H1 (cell line): ENCODE data around the gene HMCN2. TPM values are rescaled to one million over a fixed set of nuclear protein-coding genes. Genes with fewer than 3 reads are reported as not detected.

Experiments used
- CTCF ChIA-PET: fragments of 300-600 bp; sonication (Branson Sonifier 250); formaldehyde crosslinking; loops from one replicate; lab custom pipeline; 2021; ENCODE audit not compliant: partially characterized antibody; lab: Charles Lee
- POLR2A ChIA-PET: fragments of 300-600 bp; sonication (Branson Sonifier 250); formaldehyde crosslinking; loops from one replicate; lab custom pipeline; 2021; ENCODE audit warnings: inconsistent platforms; ENCODE audit not compliant: partially characterized antibody; lab: Charles Lee
- DNase-seq, 2 experiments: peaks; one replicate each; pipeline versions ENCODE4 v3.0.0 to v3.0.0-alpha.2; 2010 to 2022; ENCODE audit warnings: low spot score in 2 of 2, low read depth in 1 of 2, mixed read lengths in 1 of 2
- FAIRE-seq: peaks from 2 replicates; lab custom pipeline; 2011; peaks lifted over from hg19 to GRCh38; lab: Jason Lieb, UNC
- H2AFZ ChIP-seq: 2 replicates; pipeline ENCODE4 v1.8.1; 2012; ENCODE audit warnings: low read length, inconsistent platforms
- H2AK5ac ChIP-seq: 2 replicates; pipeline ENCODE4 v1.6.1; 2013; ENCODE audit warnings: low read depth, low read length
- H2BK120ac ChIP-seq: replicated peaks from 2 replicates; pipeline ENCODE3; 2013; ENCODE audit warnings: low read depth, low read length, inconsistent platforms
- H2BK12ac ChIP-seq: 2 replicates; pipeline ENCODE4 v1.6.1; 2013; ENCODE audit warnings: low read depth, low read length
- H2BK15ac ChIP-seq: 2 replicates; pipeline ENCODE4 v1.6.1; 2013; ENCODE audit warnings: low read length
- H2BK20ac ChIP-seq: 2 replicates; pipeline ENCODE4 v1.6.1; 2013; ENCODE audit warnings: low read length
- H2BK5ac ChIP-seq: 2 replicates; pipeline ENCODE4 v1.6.1; 2013; ENCODE audit warnings: low read depth, low read length
- H3K14ac ChIP-seq: 2 replicates; pipeline ENCODE4 v1.6.1; 2013; ENCODE audit warnings: inconsistent platforms; ENCODE audit not compliant: insufficient read length
- H3K18ac ChIP-seq: 2 replicates; pipeline ENCODE4 v1.6.1; 2013; ENCODE audit warnings: low read length; ENCODE audit errors: extremely low read depth
- H3K23ac ChIP-seq: 2 replicates; pipeline ENCODE4 v1.6.1; 2013; ENCODE audit warnings: inconsistent platforms; ENCODE audit not compliant: insufficient read length
- H3K23me2 ChIP-seq: 2 replicates; pipeline ENCODE4 v1.6.1; 2013; ENCODE audit warnings: low read depth, low read length
- H3K27ac ChIP-seq: 2 replicates; pipeline ENCODE4 v1.6.1; 2011; ENCODE audit warnings: low read depth, low read length, inconsistent platforms
- H3K27me3 ChIP-seq, 4 experiments: replicated peaks in 1 of 4; 1 replicate in 1 of 4; 2 replicates in 3 of 4; pipeline versions ENCODE4 v1.6.1 to v1.8.1; 2011 to 2013; ENCODE audit warnings: low read length in 3 of 4, mild to moderate bottlenecking in 3 of 4, inconsistent platforms in 2 of 4, mixed read lengths in 2 of 4, moderate library complexity in 1 of 4; ENCODE audit not compliant: control insufficient read depth in 3 of 4, insufficient read depth in 3 of 4; ENCODE audit errors: extremely low read depth in 1 of 4
- H3K36me3 ChIP-seq, 4 experiments: 2 replicates each; pipeline versions ENCODE4 v1.6.1 to v1.8.1; 2011 to 2013; ENCODE audit warnings: mild to moderate bottlenecking in 4 of 4, low read length in 3 of 4, moderate library complexity in 2 of 4, control low read depth in 1 of 4, inconsistent platforms in 1 of 4; ENCODE audit not compliant: insufficient read depth in 4 of 4, control insufficient read depth in 2 of 4
- H3K4ac ChIP-seq: replicated peaks from 2 replicates; pipeline ENCODE3; 2013; ENCODE audit warnings: low read length, low read depth, mixed read lengths, inconsistent platforms; ENCODE audit not compliant: insufficient read length
- H3K4me1 ChIP-seq, 4 experiments: replicated peaks in 1 of 4; 1 replicate in 1 of 4; 2 replicates in 3 of 4; pipeline versions ENCODE4 v1.6.1 to v1.8.1; 2011 to 2013; ENCODE audit warnings: low read length in 3 of 4, inconsistent platforms in 2 of 4, mixed read lengths in 1 of 4; ENCODE audit not compliant: insufficient read depth in 4 of 4, control insufficient read depth in 3 of 4
- H3K4me2 ChIP-seq, 2 experiments: 2 replicates each; pipeline versions ENCODE4 v1.6.1 to v1.8.1; 2011 to 2013; ENCODE audit warnings: low read depth in 2 of 2, low read length in 2 of 2, control low read depth in 1 of 2, inconsistent platforms in 1 of 2, mild to moderate bottlenecking in 1 of 2; ENCODE audit not compliant: insufficient read depth in 1 of 2
- H3K4me3 ChIP-seq, 4 experiments: fragments of 200-600, 300-600 bp in 1 of 4; sonication (generic), shearing (Covaris generic), sonication (Bioruptor Twin) in 1 of 4; 2 replicates each; pipeline versions ENCODE4 v1.5.1 to v1.8.1; 2011 to 2016; ENCODE audit warnings: low read length in 4 of 4, low read depth in 3 of 4, control low read depth in 2 of 4, inconsistent platforms in 2 of 4, mild to moderate bottlenecking in 2 of 4, mixed read lengths in 1 of 4, moderate library complexity in 1 of 4; ENCODE audit not compliant: insufficient read depth in 2 of 4; ENCODE audit errors: extremely low read depth in 1 of 4
- H3K56ac ChIP-seq: replicated peaks from 2 replicates; pipeline ENCODE3; 2013; ENCODE audit warnings: low read depth, mild to moderate bottlenecking, mixed read lengths, low read length, inconsistent platforms; ENCODE audit not compliant: insufficient read length
- H3K79me1 ChIP-seq: 2 replicates; pipeline ENCODE4 v1.6.1; 2013; ENCODE audit warnings: low read depth, low read length, control low read depth
- H3K79me2 ChIP-seq, 2 experiments: 2 replicates each; pipeline versions ENCODE4 v1.6.1 to v1.8.1; 2012 to 2013; ENCODE audit warnings: low read length in 2 of 2, mild to moderate bottlenecking in 2 of 2, inconsistent platforms in 1 of 2; ENCODE audit not compliant: insufficient read depth in 2 of 2, control insufficient read depth in 1 of 2
- H3K9ac ChIP-seq, 4 experiments: replicated peaks in 1 of 4; 1 replicate in 1 of 4; 2 replicates in 3 of 4; pipeline versions ENCODE4 v1.6.1 to v1.8.1; 2011 to 2013; ENCODE audit warnings: low read depth in 3 of 4, low read length in 3 of 4, control low read depth in 2 of 4, mild to moderate bottlenecking in 2 of 4, moderate library complexity in 2 of 4, inconsistent platforms in 1 of 4; ENCODE audit errors: extremely low read depth in 1 of 4
- H3K9me3 ChIP-seq, 2 experiments: 2 replicates each; pipeline versions ENCODE4 v1.6.1 to v1.8.1; 2012 to 2013; ENCODE audit warnings: mild to moderate bottlenecking in 2 of 2, moderate library complexity in 2 of 2, control low read depth in 1 of 2, inconsistent platforms in 1 of 2, low read depth in 1 of 2, low read length in 1 of 2, mixed read lengths in 1 of 2; ENCODE audit not compliant: insufficient read depth in 2 of 2
- H4K20me1 ChIP-seq, 2 experiments: replicated peaks in 1 of 2; 2 replicates each; pipeline versions ENCODE3 to v1.8.1; 2011 to 2013; ENCODE audit warnings: inconsistent platforms in 2 of 2, low read length in 2 of 2, mild to moderate bottlenecking in 1 of 2; ENCODE audit not compliant: insufficient read depth in 2 of 2, control insufficient read depth in 1 of 2
- H4K5ac ChIP-seq: 2 replicates; pipeline ENCODE4 v1.6.1; 2013; ENCODE audit warnings: low read length, low read depth, mixed read lengths, inconsistent platforms; ENCODE audit not compliant: insufficient read length
- H4K8ac ChIP-seq: 2 replicates; pipeline ENCODE4 v1.8.0; 2013; ENCODE audit warnings: mild to moderate bottlenecking, moderate library complexity, low read length, inconsistent platforms; ENCODE audit not compliant: insufficient read depth; ENCODE audit errors: extremely low read depth
- H4K91ac ChIP-seq: replicated peaks from 2 replicates; pipeline ENCODE3; 2013; ENCODE audit warnings: low read length, mixed read lengths, inconsistent platforms; ENCODE audit not compliant: insufficient read length
- BCL11A ChIP-seq, 2 experiments: IDR thresholded peaks; one replicate each; pipeline ENCODE4 v1.6.1; 2011; ENCODE audit warnings: low read depth in 2 of 2, low read length in 2 of 2, mild to moderate bottlenecking in 2 of 2
- EGR1 ChIP-seq: IDR thresholded peaks from 2 replicates; pipeline ENCODE4 v1.6.1; 2011; ENCODE audit warnings: low read depth, low read length, borderline replicate concordance
- FOSL1 ChIP-seq: IDR thresholded peaks from 2 replicates; pipeline ENCODE4 v1.6.1; 2011; ENCODE audit warnings: mild to moderate bottlenecking, low read depth, low read length, moderate library complexity; ENCODE audit not compliant: insufficient read depth
- GTF2F1 ChIP-seq: IDR thresholded peaks from 2 replicates; pipeline ENCODE4 v1.6.1; 2012; ENCODE audit warnings: low read depth, low read length, improper control_type of control experiment, borderline replicate concordance
- NANOG ChIP-seq: IDR thresholded peaks from 2 replicates; pipeline ENCODE4 v1.6.1; 2011; ENCODE audit warnings: low read length, low read depth, mild to moderate bottlenecking, inconsistent platforms; ENCODE audit not compliant: insufficient read depth, poor library complexity, severe bottlenecking
- POLR2AphosphoS5 ChIP-seq: IDR thresholded peaks from 2 replicates; pipeline ENCODE4 v1.6.1; 2011; ENCODE audit warnings: low read depth, low read length
- RAD21 ChIP-seq, 2 experiments: IDR thresholded peaks in 1 of 2; conservative IDR thresholded peaks in 1 of 2; 2 replicates each; pipeline ENCODE4 v1.6.1; 2011; ENCODE audit warnings: low read depth in 2 of 2, low read length in 2 of 2, improper control_type of control experiment in 1 of 2, inconsistent platforms in 1 of 2, mild to moderate bottlenecking in 1 of 2, moderate library complexity in 1 of 2
- SIRT6 ChIP-seq: IDR thresholded peaks from one replicate; pipeline ENCODE4 v1.7.1; 2012; ENCODE audit warnings: low read length, inconsistent platforms
- SRF ChIP-seq: IDR thresholded peaks from 2 replicates; pipeline ENCODE4 v1.6.1; 2011; ENCODE audit warnings: mild to moderate bottlenecking, low read depth, low read length, moderate library complexity
- YY1 ChIP-seq: IDR thresholded peaks from 2 replicates; pipeline ENCODE4 v1.6.1; 2011; ENCODE audit warnings: low read depth, mild to moderate bottlenecking, low read length
- WGBS, 2 experiments: shearing (Covaris generic) in 1 of 2; methylation state at CpG; one replicate each; pipeline versions ENCODE4 v1.1.6 to v1.1.7; 2013 to 2015; ENCODE audit warnings: low lambda C conversion rate in 2 of 2, mixed read lengths in 2 of 2, inconsistent platforms in 1 of 2, low coverage in 1 of 2, missing lambda C conversion rate in 1 of 2; ENCODE audit not compliant: insufficient replicate concordance in 2 of 2, insufficient coverage in 1 of 2, insufficient read length in 1 of 2; ENCODE audit errors: extremely low coverage in 1 of 2, missing lambda C conversion rate in 1 of 2; 5-methylcytosine and 5-hydroxymethylcytosine counted together
- polyA plus RNA-seq, 7 experiments: library from polyadenylated mRNA; depleted of rRNA in 3 of 7; stranded (reverse) in 5 of 7; unstranded in 2 of 7; fragments of >200 nt in 5 of 7; fragments of 200-250 nt in 2 of 7; gene quantifications; 1 replicate in 5 of 7; 2 replicates in 1 of 7; 4 replicates in 1 of 7; pipeline versions ENCODE4 v1.2.1 to v1.2.3, GENCODE V29; 2011 to 2013; ENCODE audit warnings: missing spikeins in 2 of 7, mixed read lengths in 2 of 7
- total RNA-seq: library from RNA; stranded (reverse); fragmentation: NEBNext Ultra II Directional; extraction: Animal tissue kit (Norgen Biotek cat#: 25700); gene quantifications from 2 replicates; pipeline ENCODE4 v1.2.1, GENCODE V29; 2021
- TF ChIP-seq, protein P1 (sequence below): IDR thresholded peaks from 2 replicates; pipeline ENCODE4 v1.6.1; 2012; ENCODE audit warnings: inconsistent platforms
- TF ChIP-seq, protein P2 (sequence below): IDR thresholded peaks from 2 replicates; pipeline ENCODE4 v1.6.1; 2011; ENCODE audit warnings: low read depth, mild to moderate bottlenecking, low read length; ENCODE audit not compliant: insufficient read depth

HMCN2 gene
- total and polyA plus RNA-seq, 2 of the 8 experiments (the other 6 are each of a cell fraction or from before 2014, with no cell fraction given) = 5.0 to 9.1 TPM

- no peaks in the 10 kb centered on the region for H3K79me2 ChIP-seq
- no peak overlapping the region for H2BK5ac ChIP-seq
- H2AFZ ChIP-seq = no peak overlapping the region
- H2BK12ac ChIP-seq = no peak overlapping the region
- no peak overlapping the region for H4K5ac ChIP-seq
- 0 out of 2 replicates have a peak overlapping the region, but pooled peaks have one; percentile 53 for H4K8ac ChIP-seq
- H3K4me2 ChIP-seq = no peak overlapping the region
- H2BK15ac ChIP-seq = no peak overlapping the region
- H3K4ac ChIP-seq = no peak overlapping the region
- H4K20me1 ChIP-seq = peaks cover 2 to 3% of the 10 kb centered on the region in 2 experiments
- H3K56ac ChIP-seq = no peak overlapping the region
- 93% methylated on average over 7 of the region's 12 CpGs; no CpG with 5 or more reads in 1 of the 2 experiments for WGBS, 2 experiments
- H3K4me1 ChIP-seq = peaks cover 0 to 17% (median 12%) of the 10 kb centered on the region in 4 experiments; a peak in 6 of 7 replicates
- no peak overlapping the region for H3K27ac ChIP-seq
- 0 out of 2 replicates have a peak, but pooled peaks cover 3% of the 10 kb centered on the region for H3K23me2 ChIP-seq
- no peak overlapping the region for H3K14ac ChIP-seq
- no peak overlapping the region for H2BK20ac ChIP-seq
- CTCF ChIA-PET = interaction anchor here (0.7 to 13.0 kb wide), 4 partner anchors 14 to 205 kb away, joined by 3 to 136 read pairs (median 4); no protein-coding TSS in a partner anchor
- POLR2A ChIA-PET = interaction anchor here (1.5 kb wide), 1 partner anchor 9 kb away, joined by 4 read pairs; no protein-coding TSS in a partner anchor
- H3K79me1 ChIP-seq = no peaks in the 10 kb centered on the region; the same call in 1 of the 2 replicates
- no peak overlapping the region; a peak in 1 of 7 replicates for H3K9ac ChIP-seq
- no peak overlapping the region for H2BK120ac ChIP-seq
- no peaks in the 10 kb centered on the region for H3K27me3 ChIP-seq
- no peak overlapping the region for H3K18ac ChIP-seq
- no peak for DNase-seq
- no peak overlapping the region for H3K4me3 ChIP-seq
- peak overlapping the region; percentile 39 for H4K91ac ChIP-seq
- no peak overlapping the region for H3K23ac ChIP-seq
- no peaks in the 10 kb centered on the region for H3K9me3 ChIP-seq
- peaks cover 0 to 17% (median 3%) of the 10 kb centered on the region in 4 experiments; a peak in 3 of 8 replicates for H3K36me3 ChIP-seq
- no peak overlapping the region for H2AK5ac ChIP-seq
- FAIRE-seq = no peak
- no peak for TF ChIP-seq FOSL1
- TF ChIP-seq SRF = no peak
- TF ChIP-seq EGR1 = no peak
- TF ChIP-seq RAD21 (IDR thresholded peaks at IDR 0.05 in 1 of 2, conservative IDR thresholded peaks at IDR 0.05 in 1 of 2; ENCODE audit: low read depth in 2 of 2, low read length in 2 of 2) = no peak
- TF ChIP-seq, protein P1, sequence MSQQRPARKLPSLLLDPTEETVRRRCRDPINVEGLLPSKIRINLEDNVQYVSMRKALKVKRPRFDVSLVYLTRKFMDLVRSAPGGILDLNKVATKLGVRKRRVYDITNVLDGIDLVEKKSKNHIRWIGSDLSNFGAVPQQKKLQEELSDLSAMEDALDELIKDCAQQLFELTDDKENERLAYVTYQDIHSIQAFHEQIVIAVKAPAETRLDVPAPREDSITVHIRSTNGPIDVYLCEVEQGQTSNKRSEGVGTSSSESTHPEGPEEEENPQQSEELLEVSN = no peak
- no peak for TF ChIP-seq YY1
- TF ChIP-seq GTF2F1 = no peak
- no peak for TF ChIP-seq POLR2AphosphoS5
- no peak for TF ChIP-seq BCL11A (IDR thresholded peaks at IDR 0.05; ENCODE audit: low read depth in 2 of 2, low read length in 2 of 2)
- TF ChIP-seq SIRT6 = no peak
- no peak for TF ChIP-seq NANOG
- TF ChIP-seq, protein P2, sequence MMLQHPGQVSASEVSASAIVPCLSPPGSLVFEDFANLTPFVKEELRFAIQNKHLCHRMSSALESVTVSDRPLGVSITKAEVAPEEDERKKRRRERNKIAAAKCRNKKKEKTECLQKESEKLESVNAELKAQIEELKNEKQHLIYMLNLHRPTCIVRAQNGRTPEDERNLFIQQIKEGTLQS = no peak
Measured at GRCh38 chr9:130477564-130477963, 212.0 kb downstream of the HMCN2 start.
